HG03457 (cell line): ENCODE measurements around the gene PURA.

ENCODE experiments used
- ATAC-seq: cut with Tn5 transposase; IDR thresholded peaks from one replicate; pipeline ENCODE4 v1.9.1; 2021; ENCODE audit warnings: moderate number of reproducible peaks; ENCODE audit not compliant: unreplicated experiment

Gene PURA

DNA sequence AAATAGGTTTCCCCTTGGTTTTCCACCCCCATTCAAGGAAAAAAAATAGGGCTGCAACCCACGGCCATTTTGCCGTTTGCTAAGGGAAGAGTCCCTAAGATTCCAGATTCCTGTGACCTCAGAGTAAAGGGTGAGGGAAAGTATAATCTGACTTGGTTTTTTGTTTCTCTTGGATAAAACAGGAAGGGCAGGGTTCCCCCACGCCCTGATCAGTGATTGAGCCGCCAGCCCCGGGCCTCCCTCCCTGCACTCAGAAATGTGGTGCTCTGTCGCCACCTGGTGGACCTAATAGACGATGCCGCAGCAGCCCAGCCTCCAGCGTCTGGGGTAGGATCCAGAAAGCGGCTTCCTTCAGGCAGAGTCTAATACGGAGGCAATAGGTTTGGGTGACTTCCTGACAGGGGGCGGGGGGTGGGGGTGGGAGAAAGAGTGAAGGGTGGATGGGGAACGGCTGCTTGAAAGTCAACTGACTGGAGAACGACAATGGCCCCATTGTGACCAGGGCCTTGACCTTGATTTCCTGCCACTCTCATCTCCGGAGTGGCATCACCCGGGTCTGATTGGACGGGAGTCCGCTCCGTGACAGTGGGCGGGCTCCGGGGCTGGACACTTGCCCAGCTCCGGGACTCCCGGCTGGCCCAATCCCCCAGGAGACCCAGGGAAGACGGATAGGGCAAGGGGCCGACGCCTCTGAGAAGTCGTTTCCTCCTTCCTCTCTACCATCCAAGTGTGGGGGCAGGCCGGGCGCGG, 43.3 kb downstream of the PURA start:
- ATAC-seq = peak; percentile 82

DNA sequence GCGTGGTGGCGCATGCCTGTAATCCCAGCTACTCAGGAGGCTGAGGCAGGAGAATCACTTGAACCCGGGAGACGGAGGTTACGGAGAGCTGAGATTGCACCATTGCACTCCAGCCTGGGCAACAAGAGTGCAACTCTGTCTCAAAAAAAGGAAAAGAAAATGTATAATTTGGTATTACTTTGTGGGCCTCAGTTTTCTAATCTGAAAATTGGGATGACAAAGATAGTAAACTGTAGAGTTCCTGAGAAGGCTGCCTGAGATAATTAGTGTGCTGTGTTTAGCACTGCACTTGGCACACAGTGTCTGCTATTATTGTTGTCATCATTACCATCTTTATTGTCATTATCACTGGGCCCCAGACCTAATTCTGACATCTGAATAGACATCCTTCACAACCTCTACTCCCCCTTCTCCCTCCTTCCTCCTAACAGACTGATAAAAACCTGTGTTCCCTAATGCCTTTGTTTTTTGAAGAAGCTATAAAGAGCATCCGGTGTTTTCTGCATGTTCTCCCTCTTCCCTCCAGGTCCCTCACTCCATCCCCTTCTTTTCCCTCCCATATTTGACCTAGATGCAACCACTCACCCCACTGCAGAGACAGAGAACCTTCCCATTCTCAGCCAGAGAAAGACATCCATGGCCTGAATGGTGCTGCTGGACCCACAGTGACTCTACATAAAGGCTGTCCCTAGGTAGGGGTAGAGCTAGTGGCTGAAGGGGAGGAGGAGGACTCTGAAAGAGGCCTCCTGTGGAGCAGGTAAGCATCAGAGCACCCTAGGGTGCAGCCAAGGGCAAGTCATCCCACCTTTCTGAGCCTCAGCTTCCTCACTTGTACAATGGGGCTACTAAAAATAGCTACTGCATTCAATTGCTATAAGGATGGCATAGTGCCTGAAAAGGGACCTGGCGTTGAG, 45.4 kb downstream of the PURA start:
- no peak for ATAC-seq

DNA sequence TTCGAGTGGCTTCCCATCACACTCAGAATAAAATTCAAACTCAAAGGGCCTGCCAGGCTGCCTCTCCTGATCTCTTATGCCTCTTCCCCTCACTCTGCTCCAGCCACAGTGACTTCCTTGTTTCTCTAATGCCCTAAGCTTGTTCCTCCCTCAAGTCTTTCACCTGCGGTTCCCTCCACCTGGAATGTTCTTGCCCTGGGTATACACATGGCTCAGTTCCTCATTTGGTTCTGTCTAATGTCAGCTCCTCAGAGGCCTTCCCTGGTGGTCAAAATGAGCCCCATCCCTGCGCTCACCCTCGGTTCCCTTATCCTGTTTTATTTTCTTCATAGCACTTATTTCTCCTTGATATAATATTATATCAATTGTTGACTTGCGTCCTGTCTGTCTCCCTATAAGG, 48.4 kb downstream of the PURA start:
- no peak for ATAC-seq

DNA sequence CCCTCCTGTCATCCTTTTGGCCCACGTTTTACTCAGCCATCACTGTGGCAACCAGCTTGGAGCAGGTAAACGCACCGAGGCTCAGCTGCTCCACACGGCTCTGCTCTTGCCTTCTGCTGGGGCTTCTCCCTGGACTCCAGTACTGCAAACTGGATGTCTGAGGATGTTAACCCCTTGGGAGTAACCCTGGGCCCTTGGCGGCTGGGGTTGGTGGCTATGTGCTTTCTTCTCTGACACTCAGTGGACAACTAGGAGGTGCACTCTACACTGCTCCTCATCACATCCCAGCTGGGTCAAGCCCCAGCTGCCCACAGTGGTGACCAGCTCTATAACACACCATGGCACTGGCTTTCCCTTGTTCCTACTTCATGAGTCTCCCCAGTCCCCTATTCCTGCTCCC, 48.9 kb downstream of the PURA start:
- ATAC-seq = no peak

DNA sequence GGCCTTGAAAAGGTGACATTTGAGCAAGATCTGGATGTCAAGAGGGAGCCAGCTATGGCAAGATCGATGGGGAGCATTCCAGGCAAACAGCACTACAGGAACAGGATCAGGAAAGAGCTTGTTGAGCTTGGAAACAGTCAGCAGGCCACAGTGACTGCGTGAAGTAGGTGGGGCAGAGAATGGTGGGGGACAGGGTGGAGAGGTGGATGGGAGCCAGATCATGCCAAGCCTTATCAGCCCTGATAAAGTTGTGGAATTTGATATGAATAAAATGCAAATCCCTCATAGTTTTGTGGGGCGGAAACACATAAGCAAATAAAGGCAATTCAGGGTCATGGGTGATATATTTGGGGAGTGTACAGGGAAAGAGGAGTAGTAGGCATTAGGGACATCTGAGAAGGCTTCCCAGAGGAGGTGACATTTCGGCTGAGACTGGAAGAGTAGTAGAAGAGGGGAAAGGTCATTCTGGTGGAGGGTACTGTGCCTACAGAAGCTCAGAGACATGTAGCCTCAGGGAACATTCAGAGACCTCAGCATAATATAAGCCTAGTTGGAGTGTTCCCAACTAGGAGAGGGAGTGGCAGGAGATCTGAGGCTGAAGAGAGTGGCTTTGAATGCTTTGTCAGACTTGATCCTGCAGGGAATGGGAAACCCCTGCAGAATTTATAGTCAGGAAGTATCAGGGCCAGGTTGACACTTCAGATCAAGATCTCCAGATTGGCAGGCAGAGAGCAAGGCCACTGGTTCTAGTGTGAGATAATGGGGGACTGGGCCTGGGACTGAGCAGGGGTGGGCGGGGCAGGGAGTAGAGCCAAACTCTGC, 51.4 kb downstream of the PURA start:
- no peak for ATAC-seq

DNA sequence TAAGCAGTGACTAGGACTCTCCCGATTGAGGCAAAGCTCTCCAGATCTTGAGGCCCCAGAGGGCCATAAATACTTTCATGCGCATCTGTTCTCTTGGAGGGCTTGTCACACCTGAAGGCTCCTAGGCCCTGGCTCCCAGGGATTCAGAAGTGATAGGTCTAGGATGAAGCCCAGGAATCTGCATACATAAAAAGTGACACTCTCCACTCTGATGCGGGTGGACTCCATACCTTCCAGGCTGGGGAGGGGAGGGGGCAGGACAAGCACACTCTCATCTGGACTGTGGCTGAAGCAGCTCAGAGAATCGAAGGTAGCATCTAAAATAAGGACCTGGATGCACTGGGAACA, 52.0 kb downstream of the PURA start:
- ATAC-seq = no peak

DNA sequence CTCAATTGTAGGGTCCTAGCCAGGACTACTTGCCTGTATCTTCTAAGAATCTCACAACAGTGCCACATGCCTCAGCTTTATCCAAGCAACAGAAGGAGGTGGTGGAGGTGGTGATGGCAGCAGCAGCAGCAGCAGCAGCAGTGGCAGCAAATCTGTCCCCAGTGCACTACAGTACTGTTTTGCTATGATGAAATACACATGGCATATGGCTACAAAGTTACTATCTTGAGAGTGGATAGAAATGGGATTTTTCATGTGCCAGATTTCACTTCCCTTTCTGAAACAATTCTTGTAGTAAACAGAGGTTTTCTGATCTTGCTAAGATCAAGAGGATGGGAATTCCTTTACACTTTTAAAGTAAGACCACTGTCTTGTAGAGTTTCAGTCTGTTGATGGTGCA, 53.0 kb downstream of the PURA start:
- ATAC-seq = no peak

DNA sequence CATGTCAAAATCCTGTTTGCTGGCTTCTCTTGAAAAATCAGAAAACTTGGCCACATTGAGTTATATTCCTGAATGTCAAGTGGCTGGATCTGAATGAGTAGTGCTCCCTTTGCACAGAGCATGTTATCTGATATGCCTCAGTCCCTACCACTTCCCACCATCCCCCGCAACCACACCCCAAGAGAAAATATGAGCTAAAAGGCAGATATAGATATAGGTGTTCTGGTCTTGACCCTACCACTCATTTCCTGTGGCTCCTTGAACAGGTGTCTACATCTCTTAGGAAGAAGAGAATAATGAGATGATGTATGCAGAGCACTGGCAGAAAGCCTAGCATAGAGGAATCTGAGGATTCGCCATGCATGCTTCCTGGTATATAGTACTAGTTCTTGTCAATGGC, 54.5 kb downstream of the PURA start:
- ATAC-seq = no peak

DNA sequence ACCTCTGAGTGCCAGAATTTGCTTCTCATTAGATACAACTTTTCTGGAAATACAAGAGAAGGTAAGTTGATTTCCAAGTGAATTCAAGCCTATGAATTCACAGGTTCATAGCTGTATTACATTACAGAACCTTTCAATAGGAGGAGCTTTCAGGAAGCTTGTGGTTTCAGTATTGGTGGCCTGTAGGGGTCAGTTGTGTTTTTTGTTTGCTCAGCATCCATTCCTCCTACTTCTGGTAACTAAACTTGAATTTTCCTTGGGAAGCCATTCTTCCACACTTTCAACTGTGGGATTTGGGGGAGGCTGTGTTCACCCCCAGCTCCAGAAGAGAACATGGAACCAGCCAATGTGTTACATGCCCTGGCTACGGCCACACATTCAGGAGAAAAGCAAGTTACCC, 55.5 kb downstream of the PURA start:
- no peak for ATAC-seq

DNA sequence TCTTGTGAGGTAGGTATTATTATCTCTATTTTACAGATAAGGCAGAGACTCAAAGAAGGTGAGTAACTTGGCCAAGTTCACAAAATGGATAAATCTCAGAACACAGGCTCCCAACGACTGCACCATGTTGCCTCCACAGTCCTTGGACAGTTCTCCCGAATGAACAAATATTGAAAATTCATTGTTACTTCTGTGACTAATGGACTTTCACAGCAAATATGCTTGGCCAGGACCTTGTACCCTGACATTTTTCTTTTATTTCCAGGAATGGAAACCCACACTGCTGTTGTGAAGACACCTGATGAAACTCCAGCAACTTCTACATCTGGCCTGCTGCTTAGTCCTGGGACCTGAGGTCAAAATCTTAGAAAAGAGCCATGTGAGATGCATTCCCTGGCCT, 58.6 kb downstream of the PURA start:
- ATAC-seq = no peak

DNA sequence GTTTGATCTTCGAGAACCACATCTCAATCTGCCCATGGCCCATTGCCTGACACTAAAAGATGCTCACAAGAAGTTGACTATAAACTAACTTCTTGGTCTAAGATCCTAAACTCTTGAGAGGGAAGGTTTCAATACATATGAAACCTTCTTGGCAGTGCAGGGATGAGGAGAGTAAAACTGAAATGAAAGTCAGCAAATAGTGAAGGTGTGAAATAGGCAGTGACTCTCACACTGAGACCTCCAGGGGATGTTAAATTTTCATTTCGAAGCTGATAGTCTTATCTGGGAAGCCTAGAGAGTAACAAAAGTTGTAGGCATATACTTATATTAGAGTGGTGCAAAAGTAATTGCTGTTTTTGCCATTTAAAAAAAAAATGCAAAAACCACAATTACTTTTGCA, 60.1 kb downstream of the PURA start:
- ATAC-seq = no peak

DNA sequence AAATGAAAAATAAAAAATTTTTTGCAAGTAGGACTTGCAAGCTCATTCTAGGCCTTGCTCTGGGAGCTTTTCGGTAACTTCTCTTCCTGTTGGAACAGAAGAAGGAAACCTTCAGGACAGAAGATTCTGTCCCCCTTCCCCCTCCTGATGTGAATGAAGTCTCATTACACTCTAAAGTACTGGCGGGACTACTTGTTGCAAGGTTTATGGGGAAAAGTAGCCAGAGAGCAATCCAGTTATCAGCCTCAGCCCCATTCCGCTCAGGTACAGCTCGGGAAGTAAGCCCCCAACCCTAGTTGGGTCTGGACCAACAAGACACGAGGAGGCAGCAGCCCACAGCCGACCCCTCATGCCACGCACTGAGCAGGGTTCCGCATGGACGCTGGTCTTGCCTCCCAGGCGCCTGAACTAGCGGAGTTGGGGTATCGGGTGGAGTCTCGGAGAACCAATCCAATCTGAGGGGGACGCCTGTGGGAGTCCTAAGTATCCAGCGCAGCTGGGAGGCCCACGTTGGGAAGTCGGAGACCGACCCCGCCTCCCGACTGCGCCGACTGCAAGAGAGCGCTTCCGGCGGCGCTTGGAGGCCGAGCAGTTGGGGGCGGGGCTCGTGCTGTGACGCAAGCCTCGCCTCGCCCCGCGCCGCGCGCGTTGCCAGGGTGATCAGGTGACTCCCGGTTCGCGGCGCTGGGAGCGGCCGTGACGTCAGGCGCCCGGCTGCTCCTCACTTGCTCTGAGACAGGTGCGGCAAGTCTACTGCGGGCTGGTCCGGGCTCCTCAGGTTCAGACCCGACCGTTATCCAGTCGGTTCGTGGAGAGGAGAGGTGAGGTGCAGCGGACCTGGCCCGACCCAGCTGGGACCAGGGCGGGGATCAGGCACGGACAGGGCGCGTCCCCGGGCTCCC, 60.8 kb downstream of the PURA start, which contains the start of gene CYSTM1:
TSS of gene CYSTM1 (plus strand) at position 724 of the 902 bp plus-strand sequence. CDS start 19,278 bp downstream, outside the sequence.
- ATAC-seq = peak; percentile 86
